DOHH2 (cell line): ENCODE results near the gene TESK2.
"Not testable (repeated sequence)": the region's sequence is repeated elsewhere in the genome, so short reads cannot be mapped to it uniquely, and the experiment has no call there.

ENCODE experiments used
- CTCF ChIP-seq: fragments of 200-600 bp; sonication (generic); IDR thresholded peaks from one replicate; pipeline ENCODE4 v1.5.1; 2014; ENCODE audit warnings: antibody characterized with exemption, mild to moderate bottlenecking, low read depth, low read length; ENCODE audit not compliant: poor library complexity, severe bottlenecking
- EZH2phosphoT487 ChIP-seq: fragments of 200-600 bp; sonication (generic); IDR thresholded peaks from 2 replicates; pipeline ENCODE4 v1.6.1; 2017; ENCODE audit warnings: borderline replicate concordance, mild to moderate bottlenecking, antibody characterized with exemption, low read length, moderate library complexity, mixed read lengths

GRCh38 chr1:45384213-45384612, 106.8 kb downstream of the TESK2 start:
- TF ChIP-seq CTCF, EZH2phosphoT487: not testable (repeated sequence)
